ENCODE measurements around the gene SRGAP2C.
"Not testable (repeated sequence)": the region's sequence is repeated elsewhere in the genome, so short reads cannot be mapped to it uniquely, and the experiment has no call there.

The SRGAP2C gene

DNA sequence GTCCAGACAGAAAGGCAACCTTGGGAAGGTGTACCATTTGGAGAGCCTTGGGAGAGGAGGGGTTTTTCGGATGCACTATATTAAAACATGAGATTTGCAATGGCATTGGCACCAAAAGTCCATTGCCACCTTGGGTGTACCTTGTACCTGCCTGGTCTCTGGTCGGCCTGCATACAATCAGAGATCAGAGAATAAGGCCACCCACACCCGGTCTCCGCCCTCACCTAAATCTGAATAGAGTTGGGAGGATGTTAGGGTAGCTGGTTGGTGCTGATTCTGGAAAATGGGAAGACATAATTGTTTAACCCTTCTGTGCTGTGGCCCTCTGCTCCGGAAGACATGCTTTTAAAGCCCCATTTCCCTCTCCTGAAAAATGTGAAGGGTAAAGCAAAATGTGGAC is 3.1 kb downstream of the SRGAP2C start:
- DNase-seq, result not testable (repeated sequence)

DNA sequence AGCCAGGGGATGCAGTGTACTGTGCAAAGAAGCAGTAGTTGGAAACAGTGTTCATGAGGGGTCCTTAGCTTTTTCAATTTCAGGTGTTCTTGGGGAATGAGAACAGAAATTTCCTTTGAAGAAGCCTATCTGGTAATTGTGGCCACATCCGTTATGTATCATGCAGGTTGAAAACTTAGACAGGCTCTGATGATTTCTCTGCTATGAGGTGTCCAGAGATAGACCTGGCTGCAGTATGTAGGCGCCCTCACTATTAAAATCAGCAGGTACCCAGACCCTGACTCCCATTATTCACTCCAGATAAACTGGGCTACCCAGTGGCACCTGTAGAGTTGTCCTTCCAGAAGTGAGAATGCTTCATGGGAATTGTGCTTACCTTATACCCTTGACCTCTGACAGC is 7.7 kb downstream of the SRGAP2C start:
- not testable (repeated sequence) for DNase-seq

DNA sequence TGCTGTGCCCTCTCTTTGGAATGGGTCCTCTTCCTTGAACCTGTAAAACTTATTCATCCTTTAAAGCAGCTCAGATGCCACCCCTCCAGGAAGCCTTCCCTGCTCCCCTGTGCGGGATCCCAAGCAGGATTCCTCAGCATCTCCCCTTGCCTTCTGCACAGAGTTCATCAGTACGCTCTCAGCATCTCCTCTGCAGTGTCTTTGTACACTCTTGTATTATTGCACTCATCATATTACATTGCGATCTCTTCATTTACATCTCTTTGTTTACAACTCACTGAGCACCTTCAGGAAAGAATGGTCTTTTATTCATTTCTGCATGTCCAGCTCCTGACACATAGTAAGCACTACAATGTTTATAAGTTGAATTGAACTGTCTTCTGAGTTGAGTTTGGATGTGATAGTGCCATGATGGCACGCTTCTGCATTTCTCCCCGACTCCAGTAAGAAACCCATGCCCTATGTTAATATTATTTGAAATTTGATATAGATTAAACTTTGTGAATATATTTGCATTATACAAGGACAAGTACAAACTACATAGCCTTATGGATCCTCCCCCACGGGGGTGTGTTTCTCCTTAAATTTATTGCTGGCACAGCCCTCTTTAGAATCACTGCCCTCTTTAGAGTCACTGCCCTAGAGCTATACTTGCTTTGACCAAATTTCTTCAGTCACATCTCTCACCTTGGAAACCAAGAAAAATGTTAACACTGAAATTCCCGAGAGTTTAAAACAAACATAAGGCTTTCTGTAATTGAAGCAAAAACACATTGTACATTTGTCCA is 12.5 kb downstream of the SRGAP2C start:
- DNase-seq, result not testable (repeated sequence)

DNA sequence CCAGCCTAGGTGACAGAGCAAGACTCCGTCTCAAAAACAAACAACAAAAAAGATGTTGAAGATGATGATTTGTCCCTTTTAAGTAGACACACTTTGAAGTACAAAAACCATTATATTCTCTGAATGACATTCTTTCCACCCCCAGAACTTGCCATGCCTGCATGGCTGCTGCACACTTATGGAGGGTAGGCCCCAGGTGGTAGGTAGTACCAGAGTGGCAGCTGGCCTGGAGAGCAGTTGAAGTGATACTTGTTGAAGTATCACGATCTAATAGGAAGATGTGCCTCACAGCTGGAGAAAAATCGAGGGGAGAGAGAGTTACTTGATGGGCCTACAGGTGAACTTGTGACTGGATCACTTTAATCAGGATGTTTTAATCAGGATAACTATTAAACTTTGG is 15.0 kb downstream of the SRGAP2C start:
- not testable (repeated sequence) for DNase-seq

DNA sequence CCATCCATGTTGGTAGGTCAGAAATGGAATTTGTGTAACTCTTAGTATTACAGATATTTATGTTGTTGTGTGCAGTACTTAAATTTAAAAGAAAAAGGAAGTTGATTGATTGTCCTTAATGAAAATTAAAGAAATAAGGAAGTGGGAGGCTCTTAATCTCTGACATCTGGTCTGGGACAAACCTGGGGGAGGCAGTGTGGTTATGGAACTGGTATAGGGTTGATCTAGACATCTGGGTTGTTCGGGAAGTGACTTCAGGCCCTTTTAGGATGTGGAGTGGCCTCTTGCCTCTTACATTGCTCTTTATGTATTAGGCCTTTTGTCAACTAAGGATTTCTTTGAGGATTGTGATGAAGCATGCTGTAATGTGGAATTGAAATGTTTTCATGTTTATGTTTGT is 15.5 kb downstream of the SRGAP2C start:
- not testable (repeated sequence) for DNase-seq

DNA sequence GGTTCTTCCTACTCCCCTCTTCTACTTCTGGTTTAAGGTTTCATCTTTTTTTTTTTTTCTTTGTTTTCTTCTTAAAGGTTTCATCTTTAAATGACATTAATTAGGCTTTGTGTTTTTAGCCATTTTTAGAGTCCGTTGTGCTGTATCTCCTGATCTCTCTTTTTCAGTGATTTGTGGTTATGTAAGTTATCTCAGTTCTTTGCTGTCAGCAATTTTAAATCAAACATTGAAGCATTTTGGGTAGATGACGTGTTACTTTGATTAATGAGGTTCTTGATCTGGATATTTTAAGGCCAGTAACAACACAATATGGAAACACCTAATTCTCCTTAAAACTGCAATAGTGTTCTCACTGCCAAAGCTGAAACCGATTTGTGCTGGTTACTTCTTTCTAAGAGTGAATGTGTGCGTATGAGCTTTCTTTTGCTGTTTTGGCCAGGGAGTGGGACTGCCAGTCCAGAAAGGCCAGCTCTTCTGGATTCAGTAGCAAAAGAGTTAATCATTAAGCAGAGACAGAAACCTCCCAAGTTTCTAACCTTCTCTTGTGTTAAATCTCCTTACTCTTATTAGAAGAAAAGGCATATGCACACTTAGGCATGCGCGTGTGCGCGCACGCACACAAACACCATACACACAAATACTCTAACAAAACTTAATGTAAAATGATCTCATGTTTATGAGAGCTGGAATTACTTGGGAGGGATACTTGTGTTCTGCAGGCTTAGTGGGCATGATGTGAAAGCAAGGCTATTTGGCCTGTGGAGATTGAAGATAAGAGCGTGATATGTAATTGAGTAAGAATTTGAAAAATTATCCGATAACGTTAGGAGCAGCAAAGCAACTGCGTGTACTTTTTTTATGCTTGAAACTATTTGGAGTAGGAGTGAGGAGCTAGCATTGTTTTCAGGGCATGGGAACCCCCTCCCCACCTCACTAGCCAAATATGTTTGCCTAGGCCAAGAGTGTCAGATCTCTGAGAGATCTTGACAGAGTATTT is 16.5 kb downstream of the SRGAP2C start:
- DNase-seq, result not testable (repeated sequence)

DNA sequence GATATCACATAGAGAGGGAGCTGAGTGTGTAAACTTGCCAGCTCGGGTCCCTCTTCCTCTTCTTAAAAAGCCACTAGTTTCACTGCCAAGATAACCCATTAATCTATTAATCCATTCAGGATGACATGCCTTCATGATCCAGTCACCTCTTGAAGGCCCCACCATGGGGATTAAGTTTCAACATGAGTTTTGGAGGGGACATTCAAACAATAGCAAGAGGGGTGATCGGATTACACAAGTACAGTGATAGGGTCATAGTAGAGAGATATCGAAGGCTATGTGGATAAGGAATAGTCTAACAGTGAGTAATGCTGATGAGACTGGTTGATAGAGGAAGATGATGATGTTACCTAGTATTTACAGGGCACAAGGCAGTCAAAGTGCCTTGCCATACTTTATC is 18.2 kb downstream of the SRGAP2C start:
- not testable (repeated sequence) for DNase-seq

DNA sequence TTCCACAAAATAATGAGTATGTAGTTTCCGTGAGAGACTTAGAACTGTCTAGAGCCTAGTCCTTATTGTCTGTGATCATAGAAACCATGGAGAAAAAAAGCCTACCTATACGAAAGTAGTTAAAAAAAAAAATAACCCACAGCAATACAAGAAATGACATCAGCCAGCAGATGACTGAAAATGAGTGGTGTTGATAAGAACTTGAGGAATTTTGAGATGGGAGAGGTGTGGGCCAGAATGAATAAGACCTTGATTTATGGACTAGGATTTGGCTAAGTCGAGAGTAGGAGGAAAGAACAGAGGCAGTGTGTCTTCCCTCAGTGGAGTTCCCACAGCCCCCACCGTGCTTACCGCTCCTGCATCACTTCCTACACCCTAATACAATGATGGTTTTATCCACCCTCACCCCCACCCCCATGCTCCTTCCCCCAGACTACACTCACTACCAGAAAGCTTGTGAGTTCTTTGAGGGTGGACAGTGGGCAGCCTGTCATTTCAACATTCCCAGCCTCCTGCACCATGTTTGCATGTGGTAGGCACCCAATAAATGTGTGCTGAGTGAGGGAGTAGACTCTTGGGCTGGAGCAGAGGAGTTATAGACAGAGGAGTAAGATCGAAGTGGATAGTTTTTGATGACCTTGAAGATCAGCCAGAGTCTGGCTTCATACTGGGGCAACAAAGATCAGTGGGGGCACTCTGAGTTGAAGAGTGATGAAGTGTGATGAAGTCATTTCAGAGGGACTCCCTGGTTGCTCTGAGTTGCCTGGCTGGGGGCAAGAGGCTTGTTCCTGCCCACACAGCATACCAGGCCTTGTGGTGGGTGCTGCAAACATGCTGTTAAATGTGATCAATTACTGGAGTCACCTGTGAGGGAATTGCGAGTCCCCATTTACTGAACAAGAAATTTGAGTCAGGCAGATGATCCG is 21.3 kb downstream of the SRGAP2C start:
- not testable (repeated sequence) for DNase-seq

DNA sequence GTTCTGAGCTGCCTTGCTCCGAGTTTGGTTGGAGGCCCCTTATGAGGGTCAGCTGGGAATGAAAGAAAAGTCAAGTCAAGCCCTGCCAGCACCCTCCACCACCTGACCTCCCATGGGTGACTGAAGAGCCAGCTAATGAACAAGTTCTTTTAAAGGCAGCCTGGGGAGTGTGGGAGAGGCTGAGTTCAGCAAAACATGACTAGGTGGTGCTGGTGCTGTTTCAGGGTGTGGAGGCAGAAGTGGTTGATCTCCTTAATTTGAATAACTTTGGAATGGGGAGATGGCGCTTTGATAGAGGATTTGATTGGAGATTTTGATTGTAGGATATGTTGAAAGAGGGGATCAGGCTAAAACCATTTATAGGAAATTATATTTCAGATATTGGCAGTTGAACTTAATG is 22.6 kb downstream of the SRGAP2C start:
- not testable (repeated sequence) for DNase-seq

DNA sequence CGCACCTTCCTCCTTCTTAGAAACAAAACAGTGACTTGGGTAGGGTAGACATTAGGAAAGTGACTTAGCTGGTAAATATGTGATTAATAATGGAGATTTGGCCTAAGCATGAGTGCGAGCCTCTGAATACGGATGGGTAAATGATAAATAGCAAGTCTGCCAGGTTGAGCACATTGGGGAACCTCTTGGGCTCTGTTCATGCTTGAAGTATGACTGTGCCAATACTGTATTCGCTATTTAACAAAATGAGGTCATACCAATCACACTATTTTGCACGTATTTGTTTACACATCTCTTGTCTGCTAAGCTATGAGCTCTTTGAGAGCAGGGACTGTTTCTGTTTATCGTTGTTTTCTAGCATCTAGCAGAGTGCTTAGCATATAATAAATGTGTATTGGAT is 23.6 kb downstream of the SRGAP2C start:
- DNase-seq, result not testable (repeated sequence)

DNA sequence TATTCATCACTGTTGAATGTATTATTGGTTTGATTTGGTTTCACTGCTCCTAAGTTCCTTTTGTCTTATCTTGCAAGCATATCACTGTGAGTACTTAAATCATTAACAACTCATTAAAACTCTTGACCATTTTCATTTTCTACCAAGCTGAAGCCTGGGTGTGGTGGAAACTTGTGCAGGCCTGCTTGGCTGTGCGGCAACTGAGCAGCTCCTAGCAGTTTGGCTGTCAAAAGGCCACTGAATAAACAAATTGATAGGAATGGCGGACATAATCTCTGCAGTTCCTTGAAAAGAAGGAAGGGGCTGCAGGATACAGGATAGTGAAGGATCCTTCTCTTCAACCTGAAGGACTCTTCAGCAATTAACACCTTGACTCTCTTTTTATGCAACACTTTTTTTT is 26.0 kb downstream of the SRGAP2C start:
- DNase-seq, result not testable (repeated sequence)

DNA sequence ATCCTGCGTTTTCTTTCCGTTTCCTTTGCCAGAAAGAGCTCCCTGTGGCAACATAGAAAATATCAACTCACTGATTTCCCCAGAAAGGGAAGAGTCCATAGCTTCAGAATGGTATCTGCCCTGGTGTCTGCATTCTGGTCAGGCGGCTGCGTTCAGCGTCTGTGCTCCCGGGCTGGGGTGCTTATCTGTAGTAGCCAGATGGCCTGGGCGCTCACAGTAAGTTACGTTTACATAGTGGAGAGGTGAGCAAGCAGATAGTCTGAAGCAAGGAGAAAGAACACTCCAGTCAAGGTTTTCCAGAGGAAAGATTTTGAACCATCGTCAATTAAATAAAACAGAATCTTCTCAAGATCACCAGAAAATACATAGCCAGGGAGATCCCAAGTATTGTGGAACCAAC is 28.7 kb downstream of the SRGAP2C start:
- DNase-seq, result not testable (repeated sequence)

DNA sequence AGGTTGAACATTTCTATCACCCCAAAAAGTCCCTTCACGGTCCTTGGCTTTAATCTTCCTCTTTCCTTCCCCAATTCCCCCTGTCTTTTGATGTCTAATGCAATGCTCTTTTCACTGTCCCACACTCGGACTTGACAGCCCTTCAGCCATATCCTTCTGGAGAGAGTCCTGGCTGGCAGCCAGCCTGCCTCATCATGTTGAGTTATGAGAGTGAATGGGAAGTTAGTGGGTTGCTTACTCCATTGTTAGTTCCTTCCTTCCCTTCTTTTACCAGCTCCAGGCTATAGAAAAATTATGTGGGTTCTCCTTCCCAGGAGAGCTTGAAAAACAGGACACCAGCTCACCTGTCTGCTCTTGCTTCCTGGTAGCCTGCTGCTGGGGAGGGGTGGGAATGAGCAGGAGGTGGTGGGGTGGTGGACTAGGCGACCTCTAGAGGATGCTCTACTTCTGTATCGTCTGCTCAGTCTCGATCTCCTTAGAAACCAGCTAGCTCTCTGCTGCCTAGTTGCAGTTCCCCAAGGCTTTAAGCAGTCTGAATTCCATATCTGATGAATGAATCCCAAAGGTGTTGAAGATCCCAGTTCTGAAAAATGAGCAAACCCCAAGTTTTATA is 29.9 kb downstream of the SRGAP2C start:
- not testable (repeated sequence) for DNase-seq

DNA sequence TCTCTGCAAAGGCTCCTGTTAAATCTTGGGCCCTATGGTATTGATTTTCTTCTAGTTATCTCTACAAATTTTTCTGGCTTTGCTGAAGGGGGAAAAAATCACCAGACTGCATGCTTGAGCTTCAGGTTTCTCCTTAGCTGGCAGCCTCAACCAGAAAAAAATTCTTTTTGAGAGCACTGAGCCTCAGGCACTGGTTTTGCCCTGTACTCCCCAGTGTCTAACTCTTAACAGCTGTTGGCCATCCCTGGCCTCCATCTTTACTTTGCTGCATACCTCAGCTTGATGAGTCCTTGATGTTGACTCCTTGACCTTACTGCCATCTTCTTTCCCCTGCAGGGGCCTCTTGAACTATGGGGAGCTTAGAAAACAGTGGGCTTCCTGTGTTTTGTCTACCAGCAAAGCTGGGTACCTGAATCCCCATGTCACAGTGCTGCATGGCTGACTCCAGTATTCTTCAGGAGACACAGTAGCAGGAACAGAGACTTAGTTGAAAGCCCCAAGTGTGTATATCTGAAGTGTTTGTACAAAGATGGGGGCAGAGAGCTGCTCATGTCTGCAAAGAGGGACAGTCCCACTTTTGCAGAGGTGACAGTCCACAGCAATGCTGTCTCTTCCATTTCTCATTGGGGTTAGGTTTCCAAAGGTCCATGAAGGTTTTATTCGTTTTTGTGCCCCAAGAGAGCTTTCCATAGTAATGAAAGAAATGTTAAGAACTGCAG is 31.1 kb downstream of the SRGAP2C start:
- DNase-seq, result not testable (repeated sequence)

DNA sequence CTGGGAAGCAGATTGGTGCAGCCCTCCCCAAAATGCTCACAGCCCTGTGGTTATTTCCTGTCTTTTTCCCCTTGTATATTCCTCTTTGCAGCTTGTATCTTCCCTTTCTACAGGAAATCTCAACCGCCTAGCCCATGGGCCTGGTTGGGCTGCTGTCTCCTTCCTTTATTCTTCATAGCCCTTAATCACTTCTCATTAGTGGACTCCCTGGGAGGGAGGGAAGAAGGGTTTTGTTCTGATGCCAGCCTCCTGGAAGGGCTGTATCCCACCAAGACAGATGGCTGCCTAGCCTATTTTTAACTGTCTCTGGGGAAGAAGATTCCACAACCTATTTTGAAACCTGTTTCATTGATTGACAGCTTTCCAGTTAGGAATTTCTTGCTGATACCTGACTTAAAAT is 31.9 kb downstream of the SRGAP2C start:
- DNase-seq, result not testable (repeated sequence)

DNA sequence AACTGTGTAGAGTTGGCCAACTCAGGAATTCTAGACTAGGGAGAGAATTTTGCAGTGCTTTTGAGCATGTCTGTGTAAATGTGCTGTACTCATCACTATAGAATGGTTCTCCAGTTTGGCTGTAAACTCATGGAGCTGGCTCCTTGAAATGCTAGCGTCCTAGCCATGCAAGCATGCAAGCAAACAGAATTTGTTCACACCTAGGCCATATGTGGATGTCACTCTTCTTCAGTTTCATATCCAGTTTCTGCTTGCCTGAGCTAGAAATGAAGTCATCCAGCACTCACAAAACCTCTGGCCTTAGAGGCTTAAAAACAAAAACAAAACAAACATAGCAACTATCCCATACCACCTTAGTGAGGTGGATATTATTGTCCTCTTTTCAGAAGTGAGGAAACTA is 37.0 kb downstream of the SRGAP2C start:
- DNase-seq, result not testable (repeated sequence)

DNA sequence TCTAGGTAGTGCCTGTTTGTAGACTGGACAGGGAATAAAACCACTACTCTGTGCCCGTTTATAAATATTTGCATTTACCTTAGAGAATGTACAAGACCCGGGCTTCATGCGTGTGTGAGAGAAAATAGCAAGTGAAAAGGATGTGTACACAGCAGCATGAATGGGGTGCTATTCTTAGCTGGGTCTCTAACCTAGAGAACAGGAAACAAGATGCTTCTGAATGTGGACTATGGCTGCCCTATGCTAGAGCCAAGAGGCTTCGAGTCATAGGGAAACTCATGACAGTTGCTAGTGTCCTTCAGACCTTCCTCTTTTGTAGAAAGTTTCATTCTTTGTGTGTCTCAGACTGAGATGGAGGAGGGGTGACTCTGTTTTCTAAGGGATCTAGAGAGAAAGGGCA is 39.9 kb downstream of the SRGAP2C start:
- DNase-seq, result not testable (repeated sequence)

DNA sequence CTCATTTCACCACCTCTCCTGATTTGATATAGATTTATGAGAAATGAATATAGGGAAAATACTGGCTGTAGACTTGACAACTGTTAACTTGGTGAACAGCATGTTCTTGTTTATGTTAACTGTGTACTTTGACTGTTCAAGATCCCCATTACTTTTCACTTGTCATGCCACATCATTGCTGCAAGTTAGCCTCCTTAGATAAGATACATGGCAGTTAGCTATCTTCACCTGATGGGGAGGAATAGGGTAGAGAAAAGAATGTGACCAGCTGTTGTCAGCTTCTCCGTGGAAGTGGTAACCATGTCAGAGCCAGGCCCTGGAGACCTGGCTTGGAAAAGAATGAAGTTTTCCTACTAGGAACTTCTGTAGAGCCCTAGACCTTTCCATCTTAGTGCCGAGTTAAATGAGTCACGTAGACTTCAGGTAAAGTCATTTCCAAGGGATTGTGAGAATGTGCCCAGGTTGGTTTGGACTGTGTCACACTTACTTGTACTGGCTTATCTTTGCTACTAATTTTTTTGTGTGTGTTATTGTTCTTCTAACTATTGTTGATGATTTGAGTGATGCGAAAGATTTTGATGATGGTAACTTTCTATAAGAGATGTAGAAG is 41.6 kb downstream of the SRGAP2C start:
- DNase-seq, result not testable (repeated sequence)

DNA sequence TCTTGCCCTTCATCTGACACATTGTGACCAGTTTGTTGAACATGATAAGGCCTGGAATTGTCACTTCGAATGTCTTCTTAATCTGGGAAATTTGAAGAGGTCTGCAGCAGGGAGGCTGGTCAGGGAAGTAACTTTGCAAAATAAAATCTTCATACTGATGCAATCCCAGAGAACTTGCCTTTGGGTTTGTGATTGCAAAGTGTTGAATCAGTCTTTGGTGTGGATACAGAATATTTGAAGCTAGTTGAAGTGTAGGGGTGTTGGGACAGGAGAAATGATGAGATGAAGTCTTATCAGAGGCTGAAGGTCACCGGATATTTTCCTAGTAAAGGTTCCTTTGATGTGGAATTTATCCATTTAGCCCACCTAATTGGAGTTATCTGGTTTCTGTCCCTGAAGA is 42.1 kb downstream of the SRGAP2C start:
- not testable (repeated sequence) for DNase-seq

DNA sequence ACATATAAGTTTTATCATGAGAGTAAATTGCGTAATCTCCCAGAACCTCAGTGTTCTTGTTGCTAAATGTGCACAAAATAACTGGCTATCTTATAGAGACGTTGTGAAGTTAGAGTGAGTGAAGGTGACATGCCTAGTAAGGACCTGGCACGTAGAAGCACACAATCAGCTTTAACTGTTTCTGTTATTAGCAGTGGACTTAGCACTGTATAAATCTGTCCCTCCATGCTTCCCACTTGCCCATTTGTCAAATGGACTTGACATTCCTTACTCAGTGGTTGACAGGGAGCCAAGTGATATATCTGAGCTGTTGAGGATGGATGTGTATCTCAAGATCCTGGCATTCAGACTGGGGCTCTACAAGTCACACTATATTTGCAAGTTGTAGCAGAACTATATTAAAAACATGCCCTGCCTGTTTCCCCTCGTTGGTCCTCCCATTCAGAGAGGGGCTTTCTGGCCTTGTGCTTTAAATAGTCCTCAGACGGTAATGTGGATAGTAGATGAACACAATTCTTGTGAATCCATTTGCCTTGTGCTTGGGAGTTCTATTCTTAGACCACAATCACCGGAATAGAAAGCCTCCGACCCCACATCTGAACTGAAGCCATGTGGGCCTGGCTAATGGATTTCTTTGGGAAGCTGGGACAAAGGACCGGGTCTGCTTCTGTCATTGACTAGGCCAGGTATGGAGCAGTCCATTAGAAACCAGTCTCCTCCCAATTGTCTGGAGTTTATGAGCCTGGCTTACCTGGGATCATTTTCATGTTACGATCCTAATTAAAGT is 43.0 kb downstream of the SRGAP2C start:
- DNase-seq, result not testable (repeated sequence)
